ENCODE data around the gene CWC22.
"Not testable (repeated sequence)": the region's sequence is repeated elsewhere in the genome, so short reads cannot be mapped to it uniquely, and the experiment has no call there.

CWC22 gene

DNA sequence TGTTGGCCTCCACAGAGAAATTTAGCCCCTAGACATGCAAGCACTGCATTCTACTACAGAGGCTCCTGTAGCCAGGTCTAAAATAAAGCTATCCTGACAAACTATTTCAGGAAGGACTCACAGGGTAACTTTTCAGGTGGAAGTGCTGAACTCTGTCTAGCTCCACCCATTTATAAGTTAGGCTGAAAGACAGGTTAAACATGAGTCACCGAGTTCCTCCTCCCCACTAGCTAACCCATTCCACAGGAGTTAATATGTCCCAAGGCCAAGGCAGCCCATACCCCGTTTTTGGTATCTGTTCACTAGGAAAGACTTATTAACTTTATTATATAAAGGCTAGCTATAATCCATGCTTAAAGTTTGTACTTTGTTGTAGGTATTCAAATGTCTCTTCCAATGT is 3.5 kb downstream of the CWC22 start:
- in situ Hi-C loops (cut with MboI; ENCODE audit: low sequenced_read_pairs), result no loop called here

DNA sequence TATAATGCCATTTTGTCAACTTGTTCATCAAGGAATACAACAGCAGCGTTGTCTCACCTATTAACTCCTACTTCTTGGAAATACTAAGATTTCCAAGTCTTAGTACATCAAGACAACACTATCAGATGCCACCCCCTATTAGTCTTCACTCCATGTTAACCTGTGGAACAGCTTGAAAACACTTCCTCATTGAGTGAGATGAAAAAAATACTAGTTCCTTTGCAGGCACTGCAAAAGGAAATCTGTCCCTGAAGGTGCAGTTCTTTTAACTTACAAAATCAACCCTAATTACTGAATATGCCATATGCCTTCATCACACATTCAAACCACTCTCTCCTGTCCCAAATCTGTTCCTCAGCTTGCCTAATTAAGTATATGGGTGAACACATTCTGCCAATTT is 4.0 kb downstream of the CWC22 start:
- in situ Hi-C loops (cut with MboI; ENCODE audit: low sequenced_read_pairs), result no loop called here

DNA sequence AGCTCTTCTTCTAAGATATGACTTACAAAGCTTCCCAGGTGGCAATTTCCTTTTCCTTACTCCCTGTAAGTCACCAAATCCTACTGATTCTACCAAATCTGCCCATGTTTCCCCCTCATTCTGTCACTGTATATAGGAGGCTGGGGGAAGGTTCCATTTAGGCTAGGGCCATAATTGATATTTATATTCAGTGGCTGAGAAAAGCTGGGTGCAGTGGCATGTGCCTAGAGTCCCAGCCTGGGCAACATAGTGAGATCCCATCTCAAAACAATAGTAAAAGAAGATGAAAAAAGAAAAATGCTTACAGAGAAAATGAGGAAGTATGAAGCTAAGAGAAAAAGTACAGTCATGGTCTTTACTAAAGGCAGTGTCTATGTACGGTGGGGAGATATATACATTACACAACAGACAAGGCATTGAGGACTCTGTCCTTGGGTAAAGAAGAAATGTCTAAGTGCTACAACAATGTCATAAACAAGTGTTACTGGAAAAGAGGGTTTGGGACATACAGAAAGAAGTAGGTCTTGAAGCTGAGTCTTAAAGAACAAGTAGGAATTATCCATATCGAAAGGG is 4.8 kb downstream of the CWC22 start:
- in situ Hi-C loops (cut with MboI; ENCODE audit: low sequenced_read_pairs), result no loop called here

DNA sequence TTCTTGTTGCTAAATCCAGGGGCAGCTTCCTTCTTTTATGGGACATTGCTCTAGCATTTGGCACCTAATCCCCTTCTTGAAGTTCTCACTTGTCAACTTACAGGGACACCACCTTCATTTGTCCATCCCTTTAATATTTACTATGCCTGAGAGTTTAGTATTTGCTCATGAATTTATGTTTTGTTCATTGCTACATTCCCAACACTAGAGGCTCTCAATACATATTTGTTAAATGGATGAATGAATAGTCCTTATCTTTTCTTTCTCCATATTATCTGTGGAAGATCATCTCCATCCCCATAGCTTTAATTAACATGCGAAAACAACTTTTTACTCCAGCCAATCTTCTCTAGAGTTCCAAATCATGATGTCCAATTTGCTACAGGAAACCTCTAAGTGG is 5.4 kb downstream of the CWC22 start:
- in situ Hi-C loops (cut with MboI; ENCODE audit: low sequenced_read_pairs), result no loop called here

DNA sequence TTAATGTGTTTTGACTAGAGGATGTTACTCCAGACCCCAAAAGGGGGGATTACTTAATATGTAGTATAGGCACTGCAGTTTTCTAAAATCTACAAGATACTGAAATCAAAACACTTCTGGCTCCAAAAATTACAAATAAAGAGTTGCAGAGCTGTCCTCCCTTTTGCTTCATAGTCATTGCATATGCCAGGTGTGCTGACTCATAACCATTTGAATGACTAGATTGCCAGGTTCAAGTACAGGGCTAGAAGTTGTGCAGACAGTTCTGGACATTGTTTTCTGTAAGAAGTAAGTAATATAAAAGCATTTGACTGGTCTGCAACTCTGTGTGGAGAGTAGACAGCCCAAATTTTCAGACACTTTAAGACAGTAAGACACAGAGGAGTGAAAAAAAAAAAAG is 6.7 kb downstream of the CWC22 start:
- in situ Hi-C loops (cut with MboI; ENCODE audit: low sequenced_read_pairs), result no loop called here

DNA sequence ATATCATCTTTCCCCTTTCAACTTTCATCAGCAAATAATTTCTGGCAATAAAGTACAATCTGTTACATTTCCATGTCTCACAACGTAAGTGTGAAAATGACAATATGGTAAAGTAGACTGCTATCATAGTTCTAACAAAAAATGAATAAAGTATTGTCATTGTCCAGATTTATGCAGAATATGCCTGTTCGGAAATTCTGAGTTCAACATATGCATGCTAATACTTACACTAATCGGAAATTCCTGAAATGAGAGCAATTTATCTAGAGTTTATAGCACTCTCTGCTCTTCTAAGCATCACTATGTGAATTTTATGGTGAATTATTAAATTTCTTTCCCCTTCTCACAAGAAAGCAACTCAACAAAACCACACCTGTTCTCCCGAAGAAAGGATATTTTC is 8.1 kb downstream of the CWC22 start:
- in situ Hi-C loops (cut with MboI; ENCODE audit: low sequenced_read_pairs), result no loop called here

DNA sequence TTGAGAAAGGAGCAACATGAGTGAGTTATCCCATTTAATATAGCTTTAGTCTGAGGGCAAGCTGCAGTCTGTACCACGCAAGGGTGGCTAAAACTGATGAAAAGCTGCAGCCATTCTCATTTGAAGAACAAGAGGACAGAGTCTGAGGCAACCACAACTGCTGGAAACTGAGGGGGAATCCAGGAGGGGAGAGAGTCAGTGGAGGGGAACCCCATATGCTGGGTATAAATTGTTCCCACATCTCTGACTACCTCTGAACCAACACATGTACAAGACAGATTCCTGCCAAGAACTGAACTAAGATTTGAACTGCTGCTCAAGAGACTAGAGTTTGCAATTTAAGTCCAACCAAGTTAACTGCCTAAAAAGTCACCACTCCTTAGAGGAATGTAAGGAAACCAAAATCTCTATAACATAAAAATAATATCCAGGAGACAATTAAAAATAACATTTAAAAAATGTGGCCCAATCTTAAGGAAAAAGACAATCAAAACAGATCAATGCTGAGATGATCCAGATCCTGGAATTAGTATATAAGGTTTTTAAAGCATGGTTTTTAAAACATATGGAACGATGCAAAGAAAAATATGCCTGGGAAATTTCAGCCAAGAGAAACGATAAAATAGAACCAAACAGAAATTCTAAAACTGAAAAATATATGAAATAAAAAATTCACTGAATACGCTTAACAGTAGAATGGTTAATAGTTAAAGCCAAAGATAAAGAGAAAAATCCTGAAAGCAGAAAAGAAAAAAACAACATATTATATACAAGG is 11.2 kb downstream of the CWC22 start:
- in situ Hi-C loops (cut with MboI; ENCODE audit: low sequenced_read_pairs), result no loop called here

DNA sequence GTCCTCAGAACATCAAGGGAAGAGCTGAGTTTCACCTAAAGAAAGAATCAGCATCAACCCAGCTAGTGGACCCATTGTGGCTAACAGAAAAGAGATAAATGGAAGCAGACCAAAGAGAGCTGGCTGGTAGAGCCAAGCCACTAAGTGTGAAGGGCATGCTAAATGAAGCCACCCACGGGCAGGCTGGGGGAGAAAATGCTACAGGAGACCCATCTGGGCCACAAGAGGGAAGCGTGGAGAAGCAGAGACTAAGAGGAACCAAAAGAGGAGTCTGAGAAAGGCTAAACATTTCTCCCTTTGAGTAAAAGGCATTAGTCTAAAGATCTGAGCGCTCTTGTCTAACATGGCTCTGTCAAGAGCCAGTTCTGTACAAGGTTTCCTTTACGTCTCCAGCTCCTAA is 15.8 kb downstream of the CWC22 start:
- in situ Hi-C loops (cut with MboI; ENCODE audit: low sequenced_read_pairs), result no loop called here

DNA sequence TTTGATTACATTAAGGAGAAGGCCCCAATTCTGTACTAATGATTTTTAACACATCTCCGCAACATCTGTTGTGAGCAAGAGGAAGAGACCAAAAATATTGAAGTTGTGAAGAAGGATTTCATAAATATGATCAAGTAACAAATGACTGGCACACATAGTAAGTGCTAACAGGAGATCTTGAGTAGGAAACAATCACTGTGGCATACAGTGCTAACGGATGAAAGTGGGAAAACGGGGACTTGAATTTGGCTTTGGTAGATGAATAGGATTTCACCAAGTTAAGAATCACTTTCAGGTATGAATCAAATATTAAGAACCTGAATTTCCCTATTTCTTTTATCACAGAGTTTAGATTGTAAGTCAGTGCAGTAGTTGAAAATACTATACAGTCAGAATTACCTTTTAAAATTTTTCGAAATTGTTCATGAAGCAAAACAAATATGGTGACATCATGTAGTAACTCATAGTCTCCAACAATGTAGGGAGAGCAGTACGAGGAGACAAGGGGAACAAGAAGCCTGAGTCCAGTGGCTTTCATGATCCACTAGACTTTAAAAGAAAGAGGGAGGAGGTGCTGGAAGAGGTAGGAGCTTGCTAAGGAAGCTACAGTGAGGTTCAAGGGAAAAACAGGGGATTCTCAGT is 16.3 kb downstream of the CWC22 start:
- in situ Hi-C loops (cut with MboI; ENCODE audit: low sequenced_read_pairs), result no loop called here

DNA sequence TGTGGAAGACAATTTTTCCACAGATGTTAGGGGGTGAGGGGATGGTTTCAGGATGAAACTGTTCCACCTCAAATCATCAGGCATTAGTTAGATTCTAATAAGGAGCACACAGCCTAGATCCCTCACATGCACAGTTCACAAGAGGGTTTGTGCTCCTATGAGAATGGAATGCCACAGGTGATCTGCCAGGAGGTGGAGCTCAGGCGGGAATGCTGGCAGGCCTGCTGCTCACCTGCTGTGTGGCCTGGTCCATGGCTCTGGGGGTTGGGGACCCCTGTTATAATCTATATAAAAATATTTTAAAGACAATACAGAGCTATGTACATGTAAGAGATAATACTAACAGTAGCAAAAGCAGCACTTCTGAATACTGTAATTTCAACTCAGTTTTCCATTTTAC is 19.2 kb downstream of the CWC22 start:
- in situ Hi-C loops (cut with MboI; ENCODE audit: low sequenced_read_pairs), result no loop called here

DNA sequence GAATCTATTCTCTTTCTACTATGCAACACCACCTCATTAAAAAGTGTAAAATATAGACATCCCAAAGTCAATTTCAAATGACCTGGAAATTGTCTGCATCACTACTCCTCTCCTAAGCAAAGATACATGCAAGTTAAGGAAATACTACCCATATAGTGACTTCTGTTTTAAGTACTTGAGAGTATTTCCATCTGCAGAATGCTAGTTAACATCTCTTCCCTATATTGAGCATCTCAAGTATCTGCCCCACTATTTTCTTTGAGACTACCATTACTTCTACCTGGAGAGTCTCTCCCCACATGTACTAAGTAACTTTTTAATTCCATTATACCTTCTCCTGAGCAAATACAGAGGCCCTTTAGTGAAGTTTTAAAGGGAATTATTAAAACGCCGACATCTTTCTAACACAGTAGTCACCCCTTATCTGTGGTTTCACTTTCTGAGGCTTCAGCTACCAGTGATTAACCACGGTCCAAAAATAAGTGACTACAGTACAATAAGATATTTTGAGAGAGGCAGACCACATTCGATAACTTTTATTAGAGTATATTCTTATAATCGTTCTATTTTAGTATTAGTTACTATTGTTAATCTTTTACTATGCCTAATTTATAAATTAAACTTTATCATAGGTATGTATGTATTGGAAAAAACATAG is 21.8 kb downstream of the CWC22 start:
- in situ Hi-C loops (cut with MboI; ENCODE audit: low sequenced_read_pairs), result no loop called here

DNA sequence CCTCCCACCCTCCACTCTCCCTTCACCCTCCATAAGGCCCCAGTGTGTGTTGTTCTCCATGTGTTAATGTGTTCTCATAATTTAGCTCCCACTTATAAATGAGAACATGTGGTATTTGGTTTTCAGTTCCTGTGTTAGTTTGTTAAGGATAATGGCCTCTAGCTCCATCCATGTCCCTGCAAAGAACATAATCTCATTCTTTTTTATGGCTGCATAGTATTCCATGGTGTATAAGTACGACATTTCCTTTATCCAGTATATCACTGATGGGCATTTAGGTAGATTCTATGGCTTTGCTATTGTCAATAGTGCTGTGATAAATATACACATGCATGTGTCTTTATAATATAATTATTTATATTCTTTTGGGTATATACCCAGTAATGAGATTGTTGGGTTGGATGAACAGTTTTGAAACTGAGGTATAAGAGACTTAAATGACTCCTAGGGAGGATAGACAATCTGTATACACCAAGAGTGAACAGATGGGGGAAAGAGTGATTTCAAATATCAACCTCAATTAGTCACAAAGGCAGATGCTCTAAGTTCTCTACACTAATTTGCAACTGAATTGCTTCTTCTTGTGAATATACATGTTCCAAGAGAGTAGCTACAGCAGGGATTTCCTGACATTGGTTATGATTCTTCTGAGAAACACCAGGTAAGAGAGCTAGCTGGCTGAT is 23.7 kb downstream of the CWC22 start:
- in situ Hi-C loops (cut with MboI; ENCODE audit: low sequenced_read_pairs), result no loop called here

DNA sequence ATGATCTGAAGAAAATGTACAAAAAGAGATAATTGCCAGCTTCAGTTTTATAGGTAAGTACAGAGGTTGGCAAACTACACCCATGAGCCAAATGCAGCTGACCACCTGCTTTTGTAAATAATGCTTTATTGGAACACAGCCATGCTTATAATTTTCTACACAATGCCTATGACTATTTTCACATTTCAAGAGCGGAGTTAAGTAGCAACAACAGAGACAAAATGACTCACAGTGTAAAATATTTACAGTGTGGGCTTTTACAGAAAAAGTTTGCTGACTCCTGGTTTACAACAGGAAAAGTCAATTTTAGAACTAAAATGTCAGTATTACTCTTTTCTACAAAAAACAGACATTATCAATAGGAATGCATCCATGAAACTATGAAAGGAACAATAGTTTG is 26.0 kb downstream of the CWC22 start:
- in situ Hi-C loops (cut with MboI; ENCODE audit: low sequenced_read_pairs), result no loop called here

DNA sequence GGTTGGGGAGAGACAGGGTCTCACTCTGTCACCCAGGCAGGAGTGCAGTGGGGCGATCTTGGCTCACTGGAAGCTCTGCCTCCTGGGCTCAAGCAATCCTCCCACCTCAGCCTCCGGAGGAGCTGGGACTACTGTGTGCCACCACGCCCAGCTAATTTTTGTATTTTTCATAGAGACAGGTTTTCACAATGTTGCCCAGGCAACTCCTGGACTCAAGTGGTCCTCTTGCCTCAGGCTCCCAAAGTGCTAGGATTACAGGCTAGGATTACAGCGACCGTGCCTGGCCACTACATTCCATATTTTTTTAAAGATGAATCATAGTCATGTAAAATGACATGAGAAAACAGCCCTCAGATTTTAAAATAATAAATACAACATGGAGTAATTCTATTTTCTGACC is 32.3 kb downstream of the CWC22 start:
- in situ Hi-C loops (cut with MboI; ENCODE audit: low sequenced_read_pairs), result no loop called here

DNA sequence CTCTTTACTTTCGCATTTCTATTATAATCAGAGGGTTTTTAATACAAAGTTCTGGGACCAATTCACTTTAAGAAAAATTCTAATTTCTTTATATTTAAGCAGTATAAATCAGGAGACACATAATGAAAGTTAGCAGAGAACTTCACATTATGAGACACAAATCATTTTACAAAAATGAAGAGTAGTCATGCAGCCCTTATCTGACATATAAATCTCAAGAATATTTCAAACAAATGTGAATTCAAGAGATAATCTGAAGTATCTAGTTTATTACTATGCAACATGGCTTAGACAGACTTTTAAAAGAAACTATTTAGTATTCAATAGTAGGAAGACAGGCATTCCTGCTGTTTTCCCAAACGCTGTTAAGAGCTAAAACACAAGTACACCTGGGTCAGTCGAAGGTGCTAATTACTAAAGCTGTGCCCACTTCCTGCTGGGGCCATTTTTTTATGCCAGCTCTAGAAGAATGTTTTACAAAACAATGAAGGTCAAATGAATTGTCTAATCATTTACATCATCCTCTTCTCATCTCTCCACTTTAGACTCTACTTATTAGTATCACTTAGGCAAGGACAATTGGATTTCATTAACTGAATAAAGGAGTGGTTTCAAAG is 40.2 kb downstream of the CWC22 start:
- in situ Hi-C loops (cut with MboI; ENCODE audit: low sequenced_read_pairs), result no loop called here

DNA sequence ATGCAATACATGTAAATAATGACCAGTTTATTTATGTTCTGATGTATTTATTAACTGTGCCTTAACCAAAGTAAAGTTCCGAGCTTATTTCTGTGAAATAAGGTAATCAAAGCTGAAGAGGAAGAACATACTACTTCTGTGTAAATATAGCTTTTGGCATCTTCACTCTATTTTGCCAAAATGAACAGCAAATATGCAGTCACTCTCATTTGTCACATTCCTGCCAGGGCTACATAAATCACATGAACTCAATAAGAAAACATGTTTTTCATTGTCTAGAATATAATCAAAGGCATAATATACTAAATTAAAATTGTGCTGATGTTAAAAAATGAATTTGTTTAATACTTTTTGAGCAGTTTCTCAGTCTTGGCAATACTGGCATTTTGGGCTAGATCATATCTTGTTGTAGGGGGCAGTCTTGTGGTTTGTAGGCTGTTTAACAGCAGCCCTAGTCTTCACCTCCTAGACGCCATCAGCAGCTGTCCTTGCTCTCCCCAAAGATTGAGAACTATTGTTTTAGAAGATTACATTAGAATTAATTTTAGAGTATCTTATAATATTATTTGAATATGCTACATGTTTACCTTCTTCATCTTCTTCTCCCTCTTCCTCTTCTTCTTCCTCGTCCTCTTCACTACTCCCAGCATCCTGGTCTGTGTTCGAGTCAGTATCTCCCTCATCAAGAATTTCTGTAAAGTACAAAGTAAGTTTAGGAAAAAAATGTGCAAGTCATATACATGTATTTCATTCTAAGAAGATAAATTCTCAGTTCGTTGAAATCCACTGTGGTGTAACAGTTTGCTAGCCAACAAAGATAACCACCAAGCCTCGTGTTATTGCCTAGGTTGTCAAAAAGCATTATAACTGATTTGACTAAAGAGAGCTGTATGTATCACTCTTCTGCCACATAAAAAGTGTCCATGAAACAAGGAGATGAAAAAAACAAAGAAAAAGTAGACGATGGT is 41.5 kb downstream of the CWC22 start:
- in situ Hi-C loops (cut with MboI; ENCODE audit: low sequenced_read_pairs), result no loop called here

DNA sequence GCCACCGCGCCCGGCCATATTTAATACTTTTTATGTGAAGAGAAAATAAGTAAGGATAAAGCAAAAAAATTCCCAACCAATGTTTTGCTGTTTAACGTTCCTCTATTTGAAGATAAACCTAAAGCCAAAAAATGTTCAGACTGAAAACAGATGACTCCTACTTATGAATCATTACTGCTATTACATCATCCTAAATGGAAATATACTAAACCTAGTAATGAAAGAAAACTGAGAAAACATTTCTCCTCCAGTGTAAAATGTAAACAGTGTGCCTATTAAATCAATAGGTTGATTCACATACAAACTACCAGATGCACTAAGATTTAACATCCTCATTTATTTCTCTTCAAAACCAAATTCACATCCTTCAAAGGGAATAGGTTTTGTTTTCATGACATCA is 43.5 kb downstream of the CWC22 start:
- in situ Hi-C loops (cut with MboI; ENCODE audit: low sequenced_read_pairs), result no loop called here

DNA sequence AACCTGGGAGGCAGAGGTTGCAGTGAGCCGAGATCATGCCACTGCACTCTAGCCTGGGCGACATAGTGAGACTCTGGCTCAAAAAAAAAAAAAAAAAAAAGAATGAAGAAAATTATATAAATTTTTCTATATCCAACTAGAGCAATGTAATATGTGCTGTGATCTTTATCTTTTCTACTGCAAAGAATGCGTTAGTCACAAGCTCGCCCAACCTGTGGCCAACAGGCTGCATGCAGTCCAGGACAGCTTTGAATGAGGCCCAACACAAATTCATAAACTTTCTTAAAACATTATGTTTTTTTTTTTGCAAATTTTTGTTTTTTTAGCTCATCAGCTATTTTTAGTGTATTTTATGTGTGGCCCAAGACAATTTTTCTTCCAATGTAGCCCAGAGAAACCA is 48.8 kb downstream of the CWC22 start:
- in situ Hi-C loops (cut with MboI; ENCODE audit: low sequenced_read_pairs), result not testable (repeated sequence)

DNA sequence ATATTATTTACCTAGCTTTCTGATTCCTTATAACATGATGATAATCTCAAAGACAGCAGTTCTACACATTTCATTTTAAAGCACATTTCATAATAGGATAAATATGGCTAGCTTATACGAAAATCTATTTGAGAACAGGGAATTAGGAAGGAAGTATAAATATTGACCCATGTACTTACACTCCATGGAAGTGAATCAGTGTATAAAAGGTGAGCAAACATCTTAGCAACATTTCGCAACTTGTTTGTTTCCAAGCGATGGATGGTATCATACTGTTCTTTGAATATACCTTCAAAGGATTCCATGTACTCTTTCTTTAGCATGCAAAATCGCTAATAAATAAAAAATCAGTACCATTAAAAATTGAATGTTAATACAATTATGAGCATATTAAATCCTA is 53.1 kb downstream of the CWC22 start:
- in situ Hi-C loops (cut with MboI; ENCODE audit: low sequenced_read_pairs), result no loop called here

DNA sequence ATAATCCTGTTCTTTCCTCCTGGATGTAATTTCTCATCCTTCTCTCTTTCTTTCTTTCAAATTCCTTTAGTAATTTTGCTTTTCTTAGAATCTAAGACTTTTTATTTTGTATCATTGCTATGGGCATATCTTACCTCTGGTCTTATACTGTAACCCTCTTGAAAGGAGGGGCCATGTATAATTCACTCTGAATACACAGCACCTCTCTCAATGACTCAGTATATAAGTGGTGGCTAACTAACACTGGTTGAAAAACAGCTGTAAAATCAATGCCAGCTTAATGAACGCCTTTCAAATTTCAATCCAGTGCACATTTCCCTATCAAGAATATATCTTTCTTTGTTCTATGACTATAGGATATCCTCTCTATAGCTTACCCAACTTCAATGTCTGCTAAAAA is 53.7 kb downstream of the CWC22 start:
- in situ Hi-C loops (cut with MboI; ENCODE audit: low sequenced_read_pairs), result no loop called here
